ENCODE measurements around the gene TRIM38. TPM values are rescaled to one million over a fixed set of nuclear protein-coding genes. Genes with fewer than 3 reads are reported as not detected.

The TRIM38 gene
- total and polyA plus RNA-seq, 2 of the 13 experiments (the other 11 are each of a cell fraction or from before 2014, with no cell fraction given) = 2.5 to 3.1 TPM

DNA sequence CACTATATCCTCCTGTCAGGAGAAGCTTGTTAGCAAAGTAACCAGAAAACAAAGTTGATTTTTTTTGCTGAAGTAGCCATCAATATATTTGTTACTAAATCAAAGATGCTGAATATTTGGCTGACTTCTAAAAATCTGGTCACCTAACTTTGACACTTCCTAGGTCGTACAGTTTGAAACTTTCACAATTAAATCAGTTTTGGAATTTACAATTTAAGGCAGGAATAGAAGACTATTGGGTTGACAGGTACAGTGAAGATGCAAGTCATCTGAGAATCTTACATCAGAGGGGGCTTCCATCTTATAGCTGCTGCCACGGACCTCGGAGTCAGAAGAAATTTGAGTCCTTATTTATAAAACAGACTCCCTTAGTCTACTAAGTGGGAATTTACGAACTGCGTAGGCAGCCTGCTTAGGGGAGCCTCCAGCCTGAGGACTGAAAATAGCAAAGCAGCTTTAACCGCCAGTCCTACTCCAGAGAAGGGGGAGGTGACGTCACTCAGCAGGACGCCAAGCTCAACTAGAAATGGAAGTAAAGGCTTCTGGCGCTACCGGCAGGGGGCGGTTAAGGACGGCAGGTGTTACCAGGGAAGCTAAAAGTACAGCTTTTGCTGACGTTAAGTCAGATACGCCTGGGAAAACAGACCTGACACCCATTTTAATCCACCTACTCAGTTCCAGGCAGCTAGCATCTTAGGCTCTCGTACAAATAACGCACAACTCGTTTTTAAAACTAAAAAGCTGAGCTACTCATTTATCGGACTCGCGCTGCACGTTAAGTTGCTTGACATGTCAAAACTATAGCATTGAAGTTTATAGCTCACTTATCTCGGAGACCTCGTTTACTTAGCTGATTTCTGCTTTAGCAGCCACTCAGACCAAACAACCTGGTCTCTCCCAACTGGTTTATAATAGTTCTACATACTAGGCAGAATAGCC is 63.6 kb downstream of the TRIM38 start (continued):
- TF ChIP-seq, protein P1, sequence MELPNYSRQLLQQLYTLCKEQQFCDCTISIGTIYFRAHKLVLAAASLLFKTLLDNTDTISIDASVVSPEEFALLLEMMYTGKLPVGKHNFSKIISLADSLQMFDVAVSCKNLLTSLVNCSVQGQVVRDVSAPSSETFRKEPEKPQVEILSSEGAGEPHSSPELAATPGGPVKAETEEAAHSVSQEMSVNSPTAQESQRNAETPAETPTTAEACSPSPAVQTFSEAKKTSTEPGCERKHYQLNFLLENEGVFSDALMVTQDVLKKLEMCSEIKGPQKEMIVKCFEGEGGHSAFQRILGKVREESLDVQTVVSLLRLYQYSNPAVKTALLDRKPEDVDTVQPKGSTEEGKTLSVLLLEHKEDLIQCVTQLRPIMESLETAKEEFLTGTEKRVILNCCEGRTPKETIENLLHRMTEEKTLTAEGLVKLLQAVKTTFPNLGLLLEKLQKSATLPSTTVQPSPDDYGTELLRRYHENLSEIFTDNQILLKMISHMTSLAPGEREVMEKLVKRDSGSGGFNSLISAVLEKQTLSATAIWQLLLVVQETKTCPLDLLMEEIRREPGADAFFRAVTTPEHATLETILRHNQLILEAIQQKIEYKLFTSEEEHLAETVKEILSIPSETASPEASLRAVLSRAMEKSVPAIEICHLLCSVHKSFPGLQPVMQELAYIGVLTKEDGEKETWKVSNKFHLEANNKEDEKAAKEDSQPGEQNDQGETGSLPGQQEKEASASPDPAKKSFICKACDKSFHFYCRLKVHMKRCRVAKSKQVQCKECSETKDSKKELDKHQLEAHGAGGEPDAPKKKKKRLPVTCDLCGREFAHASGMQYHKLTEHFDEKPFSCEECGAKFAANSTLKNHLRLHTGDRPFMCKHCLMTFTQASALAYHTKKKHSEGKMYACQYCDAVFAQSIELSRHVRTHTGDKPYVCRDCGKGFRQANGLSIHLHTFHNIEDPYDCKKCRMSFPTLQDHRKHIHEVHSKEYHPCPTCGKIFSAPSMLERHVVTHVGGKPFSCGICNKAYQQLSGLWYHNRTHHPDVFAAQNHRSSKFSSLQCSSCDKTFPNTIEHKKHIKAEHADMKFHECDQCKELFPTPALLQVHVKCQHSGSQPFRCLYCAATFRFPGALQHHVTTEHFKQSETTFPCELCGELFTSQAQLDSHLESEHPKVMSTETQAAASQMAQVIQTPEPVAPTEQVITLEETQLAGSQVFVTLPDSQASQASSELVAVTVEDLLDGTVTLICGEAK (IDR thresholded peaks at IDR 0.05) = no peak
- TF ChIP-seq, protein P1 (CRISPR knock-in tag; IDR thresholded peaks at IDR 0.05) = no peak
- TF ChIP-seq SRY (CRISPR knock-in tag; IDR thresholded peaks at IDR 0.05) (no peak), ZNF552 (CRISPR knock-in tag; IDR thresholded peaks at IDR 0.05; ENCODE audit: borderline replicate concordance) (no peak), ZNF17 (CRISPR knock-in tag; IDR thresholded peaks at IDR 0.05) (no peak), JUNB (CRISPR knock-in tag; IDR thresholded peaks at IDR 0.05; ENCODE audit: borderline replicate concordance) (0 out of 2 replicates have a peak, but pooled peaks have one; percentile 30), ZMAT3 (CRISPR knock-in tag; conservative IDR thresholded peaks at IDR 0.05) (no peak), ZFP36L1 (CRISPR knock-in tag; IDR thresholded peaks at IDR 0.05) (no peak; the same call in 1 of the 2 replicates), SOX13 (IDR thresholded peaks at IDR 0.05) (no peak), SOX13 (CRISPR knock-in tag; conservative IDR thresholded peaks at IDR 0.05 in 1 of 2, IDR thresholded peaks at IDR 0.05 in 1 of 2) (0 out of 4 replicates have a peak, but pooled peaks of 1 of the 2 experiments have one; percentile 32), CREM (IDR thresholded peaks at IDR 0.05) (peak; percentile 92), CREM (CRISPR knock-in tag; IDR thresholded peaks at IDR 0.05) (no peak), MAF1 (CRISPR knock-in tag; IDR thresholded peaks at IDR 0.05; ENCODE audit: borderline replicate concordance) (no peak), ZFP62 (CRISPR knock-in tag; IDR thresholded peaks at IDR 0.05) (no peak), SP1 (IDR thresholded peaks at IDR 0.05) (no peak), SP1 (CRISPR knock-in tag; IDR thresholded peaks at IDR 0.05) (peak; percentile 46; the same call in 1 of the 2 replicates), ZFX (CRISPR knock-in tag; IDR thresholded peaks at IDR 0.05; ENCODE audit: low read depth) (no peak), ZKSCAN8 (CRISPR knock-in tag; IDR thresholded peaks at IDR 0.05; ENCODE audit: borderline replicate concordance) (no peak), SKI (IDR thresholded peaks at IDR 0.05; ENCODE audit: partially characterized antibody) (no peak)
- TF ChIP-seq, protein P2, sequence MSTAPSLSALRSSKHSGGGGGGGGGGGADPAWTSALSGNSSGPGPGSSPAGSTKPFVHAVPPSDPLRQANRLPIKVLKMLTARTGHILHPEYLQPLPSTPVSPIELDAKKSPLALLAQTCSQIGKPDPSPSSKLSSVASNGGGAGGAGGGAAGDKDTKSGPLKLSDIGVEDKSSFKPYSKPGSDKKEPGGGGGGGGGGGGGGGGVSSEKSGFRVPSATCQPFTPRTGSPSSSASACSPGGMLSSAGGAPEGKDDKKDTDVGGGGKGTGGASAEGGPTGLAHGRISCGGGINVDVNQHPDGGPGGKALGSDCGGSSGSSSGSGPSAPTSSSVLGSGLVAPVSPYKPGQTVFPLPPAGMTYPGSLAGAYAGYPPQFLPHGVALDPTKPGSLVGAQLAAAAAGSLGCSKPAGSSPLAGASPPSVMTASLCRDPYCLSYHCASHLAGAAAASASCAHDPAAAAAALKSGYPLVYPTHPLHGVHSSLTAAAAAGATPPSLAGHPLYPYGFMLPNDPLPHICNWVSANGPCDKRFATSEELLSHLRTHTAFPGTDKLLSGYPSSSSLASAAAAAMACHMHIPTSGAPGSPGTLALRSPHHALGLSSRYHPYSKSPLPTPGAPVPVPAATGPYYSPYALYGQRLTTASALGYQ (CRISPR knock-in tag; IDR thresholded peaks at IDR 0.05) = no peak
